GM21515 (cell line): ENCODE measurements around the gene VSTM4.

Experiments
- ATAC-seq: cut with Tn5 transposase; IDR thresholded peaks from one replicate; pipeline ENCODE4 v1.9.1; 2021; ENCODE audit not compliant: unreplicated experiment

VSTM4 gene

DNA sequence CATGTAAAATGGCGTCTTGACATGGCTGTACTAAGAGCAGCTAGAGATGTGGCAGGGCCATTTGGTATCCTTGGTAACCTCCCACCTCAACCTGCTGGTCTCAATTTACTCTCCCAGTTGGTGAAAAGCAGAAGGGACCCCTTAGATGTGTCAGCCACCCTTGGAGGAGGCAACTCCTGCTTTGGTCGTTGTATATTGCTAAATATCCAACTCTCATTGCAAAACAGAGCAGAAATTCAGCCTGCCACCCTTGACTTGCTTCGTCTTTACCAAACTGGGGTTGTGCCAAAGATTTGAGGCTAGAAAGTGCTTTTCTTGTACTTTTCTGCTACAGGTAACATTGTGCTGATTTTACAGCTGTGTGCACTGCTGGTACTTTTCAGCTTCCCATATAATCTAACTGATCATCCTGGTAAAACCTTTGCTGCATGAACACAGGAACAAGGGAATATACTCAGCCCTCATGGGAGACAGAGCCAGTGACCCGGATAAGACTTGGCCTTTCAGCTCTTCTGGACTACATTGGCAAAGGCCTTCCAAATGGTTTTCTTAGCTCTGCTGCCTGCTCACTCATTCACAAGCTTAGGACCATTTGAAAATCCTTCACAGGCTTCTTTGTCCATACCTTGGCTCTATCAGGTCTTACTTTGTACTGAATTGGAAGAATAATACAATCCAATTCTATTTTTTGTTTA lies 2.2 kb upstream of the VSTM4 start:
- ATAC-seq: no peak

- ATAC-seq: no peak
Observed at GRCh38 chr10:49116509-49117375, 1.4 kb upstream of the VSTM4 start.

DNA sequence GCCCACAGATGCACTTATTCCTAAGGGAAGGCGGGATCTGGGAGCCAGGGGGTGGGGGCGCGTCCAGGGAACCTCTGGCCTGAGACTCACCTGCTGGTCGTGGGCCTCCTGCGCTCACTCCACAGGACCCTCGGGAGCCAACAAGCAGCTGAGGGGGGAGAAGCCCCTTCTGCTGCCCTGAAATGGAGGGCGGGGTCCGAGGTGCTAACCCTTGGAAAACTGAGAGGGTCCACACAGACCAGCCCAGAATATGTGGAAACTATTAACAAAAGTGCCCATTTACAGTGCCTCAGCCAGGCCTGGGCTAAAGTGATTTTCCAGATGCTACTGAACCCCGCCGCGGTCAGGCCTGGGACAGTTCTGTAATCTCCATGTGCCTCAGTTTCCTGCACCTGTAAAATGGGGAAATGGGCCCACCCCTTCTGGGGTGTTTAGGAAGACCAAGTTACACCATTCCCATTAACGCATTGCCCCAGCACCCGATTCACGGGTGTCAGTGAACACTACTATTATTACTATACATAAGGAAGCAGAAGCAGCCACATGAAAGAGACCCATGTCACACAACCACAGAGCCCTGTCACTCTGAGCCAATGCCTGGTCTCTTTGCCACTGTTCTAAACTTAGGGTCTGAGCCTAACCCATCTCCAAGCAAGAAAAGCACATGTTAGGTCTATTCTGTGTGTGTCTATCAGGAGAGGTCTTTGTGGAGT lies 630 bp upstream of the VSTM4 start:
- ATAC-seq: no peak

DNA sequence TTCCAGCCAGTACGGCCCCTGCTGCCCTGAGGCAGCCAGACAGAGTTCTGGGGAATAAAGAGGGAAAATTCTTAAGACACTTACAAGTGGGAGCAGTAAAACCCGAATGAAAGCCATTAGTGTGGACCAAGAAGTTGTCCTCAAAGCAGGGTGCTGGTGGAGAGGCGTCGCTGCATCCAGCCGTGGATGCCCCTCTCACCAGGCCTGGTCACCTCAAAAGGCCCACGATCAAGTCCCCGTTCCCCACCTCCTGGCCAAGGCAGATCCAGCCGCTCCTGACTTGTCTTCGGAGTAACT lies 656 bp downstream of the VSTM4 start:
- ATAC-seq: no peak

DNA sequence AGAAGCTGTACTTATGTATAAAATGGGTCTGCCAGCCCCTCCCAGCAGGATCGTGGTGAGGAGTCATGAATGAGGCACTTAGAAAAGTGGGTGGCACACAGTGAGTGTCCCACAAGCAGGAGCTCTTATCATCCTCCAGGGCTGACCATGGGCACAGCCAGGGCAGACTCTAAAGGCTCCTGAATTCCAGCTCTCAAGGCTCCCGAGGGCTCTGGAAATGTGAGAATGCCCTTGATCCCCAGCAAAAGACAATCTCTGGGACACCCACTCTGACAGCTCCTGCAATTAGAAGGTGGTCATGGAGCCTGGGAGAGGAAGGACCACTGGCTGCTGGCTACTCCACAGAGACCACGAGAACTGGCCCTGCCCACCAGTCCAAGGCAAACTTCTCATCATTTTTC lies 1.6 kb downstream of the VSTM4 start:
- no peak for ATAC-seq

DNA sequence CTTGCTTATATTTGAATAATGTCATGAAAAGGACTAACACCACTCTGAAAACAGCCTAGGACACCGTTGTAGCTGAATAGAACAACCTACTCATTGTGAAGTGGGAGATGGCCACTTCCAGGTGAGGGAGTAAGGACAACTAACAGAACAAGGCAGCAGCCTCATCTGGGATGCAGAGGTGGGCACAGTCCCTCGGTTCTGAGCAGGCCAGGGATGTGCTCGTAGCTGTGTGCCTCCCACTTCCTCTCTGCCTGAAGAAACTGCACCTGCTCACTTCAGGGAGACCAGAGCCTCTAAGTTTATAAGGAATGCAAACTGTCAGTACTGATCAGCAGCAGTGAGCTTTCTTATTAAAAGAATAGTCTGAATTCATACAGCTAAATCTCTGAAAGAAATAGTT lies 2.5 kb downstream of the VSTM4 start:
- ATAC-seq: no peak

DNA sequence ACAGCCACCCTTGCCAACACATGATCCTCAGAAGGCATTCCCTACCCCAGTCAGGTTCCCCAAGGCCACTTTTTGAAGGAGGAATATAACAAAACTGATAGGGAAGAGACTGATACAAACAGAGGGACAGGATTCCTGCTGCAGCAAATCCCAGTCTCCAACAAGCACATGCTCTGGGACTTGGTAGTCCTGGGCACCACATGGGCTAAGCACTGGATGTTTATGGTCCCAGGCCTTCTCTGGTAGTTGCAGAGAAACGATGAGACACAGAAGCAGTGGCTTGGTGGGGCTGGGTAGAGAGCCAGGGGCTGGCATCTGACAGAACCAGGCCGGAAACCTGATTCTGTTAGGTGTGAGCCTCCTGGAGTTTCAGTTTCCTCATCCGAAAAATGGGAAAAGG lies 3.2 kb downstream of the VSTM4 start:
- ATAC-seq: no peak

DNA sequence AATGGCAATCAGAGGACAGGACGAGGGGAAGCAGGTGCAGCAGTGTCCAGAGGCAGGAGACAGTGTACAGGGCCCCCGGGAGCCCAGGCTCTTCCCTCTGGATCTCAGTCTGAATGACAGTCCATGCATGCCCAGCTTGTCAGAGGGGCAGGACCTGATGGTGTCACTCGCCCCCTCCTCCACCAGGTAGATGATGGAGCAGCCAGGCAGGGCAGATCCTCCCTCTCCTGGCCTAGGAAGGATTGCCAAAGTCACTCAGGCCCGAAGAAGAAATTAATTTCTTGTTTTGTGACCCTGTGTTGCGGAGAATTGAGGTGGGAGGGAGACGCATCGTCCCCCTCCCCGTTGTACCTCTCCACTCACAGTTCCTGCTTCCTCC lies 4.0 kb downstream of the VSTM4 start:
- no peak for ATAC-seq

DNA sequence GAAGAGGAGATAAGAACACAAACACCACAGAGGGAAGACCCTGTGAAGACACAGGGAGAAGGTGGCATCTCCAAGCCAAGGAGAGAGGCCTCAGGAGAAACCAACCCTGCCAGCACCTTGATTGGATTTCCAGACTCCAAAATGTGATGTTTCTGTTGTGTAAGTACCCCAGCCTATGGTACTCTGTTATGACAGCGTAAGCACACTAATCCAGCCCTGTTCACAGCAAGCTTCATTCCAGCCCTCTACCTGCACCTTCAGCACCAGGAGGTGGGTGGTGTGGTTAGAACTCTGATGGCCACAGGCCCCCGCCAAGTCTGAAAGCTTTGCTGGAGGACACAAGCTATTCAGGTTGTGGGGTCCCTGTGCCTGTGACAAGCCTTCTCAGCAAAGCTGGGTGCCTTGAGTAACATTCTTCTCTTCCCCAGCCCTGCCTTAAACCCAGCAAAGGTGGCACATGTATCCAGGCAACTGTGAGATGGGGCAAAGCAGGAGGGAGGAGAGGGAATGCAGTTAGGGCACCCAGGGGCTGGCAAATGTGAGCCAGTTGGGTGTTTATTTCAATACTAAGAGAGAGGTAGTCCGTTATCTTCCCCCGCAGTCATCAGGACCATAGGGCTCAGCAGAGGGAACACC lies 4.5 kb downstream of the VSTM4 start:
- no peak for ATAC-seq

DNA sequence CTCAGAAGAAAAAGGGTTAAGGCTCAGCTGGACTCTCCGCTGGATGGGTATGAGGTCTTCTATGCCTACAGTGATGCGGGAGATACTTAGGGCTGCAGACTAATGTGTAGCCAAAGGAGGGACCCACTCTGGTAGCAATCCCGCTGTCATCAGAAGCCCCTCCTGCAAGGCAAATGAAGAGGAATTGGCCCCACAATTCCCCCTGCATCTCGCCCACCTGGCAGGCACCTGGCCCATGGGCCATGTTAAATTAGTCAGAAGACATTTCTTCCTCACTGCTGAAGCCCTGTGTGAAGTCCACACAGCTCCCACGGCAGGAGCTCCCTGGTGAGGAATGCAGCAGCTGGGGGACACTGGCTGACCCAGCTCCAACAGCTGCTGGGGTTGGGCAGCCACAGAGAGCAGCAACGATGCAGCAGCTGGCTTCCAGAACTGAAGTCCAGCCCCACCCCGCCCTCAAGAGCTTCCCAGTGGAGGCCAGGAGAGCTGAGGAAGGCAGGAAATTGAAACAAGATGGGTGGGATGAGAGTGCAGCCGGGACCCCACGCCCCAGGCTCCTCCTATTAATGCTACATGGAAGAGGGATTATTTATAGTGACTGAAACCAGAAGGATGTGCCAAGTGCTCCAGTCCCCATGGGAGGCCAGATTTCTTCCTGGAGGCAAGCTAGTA lies 5.5 kb downstream of the VSTM4 start:
- no peak for ATAC-seq

- no peak for ATAC-seq
Observed at GRCh38 chr10:49108656-49109055, 6.7 kb downstream of the VSTM4 start.

DNA sequence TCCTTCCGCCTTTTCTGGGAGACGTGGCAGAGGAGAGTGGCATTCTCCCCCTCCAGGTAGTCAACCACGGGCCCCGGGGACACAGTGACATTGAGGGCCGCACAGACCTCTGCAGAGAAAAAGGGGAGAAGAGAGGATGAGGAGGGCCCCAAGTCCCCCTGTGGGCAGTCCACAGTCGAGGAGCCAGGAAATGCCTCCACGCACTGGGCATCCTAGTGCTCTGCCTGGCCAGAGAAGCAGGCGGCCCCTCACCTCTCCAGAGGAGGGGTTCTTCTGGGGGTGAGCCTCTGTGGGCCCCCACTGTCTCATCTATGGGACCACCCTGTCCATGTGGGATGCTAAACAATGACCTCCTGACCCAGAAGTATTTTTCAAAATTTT lies 7.4 kb downstream of the VSTM4 start:
- no peak for ATAC-seq

GRCh38 chr10:49107111-49107886 lies 8.0 kb downstream of the VSTM4 start:
- no peak for ATAC-seq

DNA sequence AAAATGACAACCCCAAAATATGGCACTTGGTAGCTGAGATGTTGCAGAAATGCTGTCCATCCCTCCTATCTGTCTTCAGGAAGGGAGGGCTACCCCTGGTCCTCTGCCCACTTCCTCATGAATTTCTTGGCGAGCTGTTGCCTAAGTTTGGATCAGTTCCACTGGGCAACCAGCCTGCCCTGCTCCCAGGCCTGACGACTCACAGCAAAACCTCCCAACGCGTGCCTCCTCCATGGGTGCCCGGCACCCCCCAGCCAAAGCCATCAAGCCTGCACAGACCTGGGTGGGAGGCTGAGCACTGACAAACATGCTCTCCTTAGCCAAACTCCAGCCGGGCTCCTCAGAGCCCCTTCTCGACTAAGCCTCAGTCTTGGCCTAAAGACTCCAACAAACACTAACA lies 8.9 kb downstream of the VSTM4 start:
- ATAC-seq: no peak

- ATAC-seq: no peak
Observed at GRCh38 chr10:49105076-49105475, 10.2 kb downstream of the VSTM4 start.

DNA sequence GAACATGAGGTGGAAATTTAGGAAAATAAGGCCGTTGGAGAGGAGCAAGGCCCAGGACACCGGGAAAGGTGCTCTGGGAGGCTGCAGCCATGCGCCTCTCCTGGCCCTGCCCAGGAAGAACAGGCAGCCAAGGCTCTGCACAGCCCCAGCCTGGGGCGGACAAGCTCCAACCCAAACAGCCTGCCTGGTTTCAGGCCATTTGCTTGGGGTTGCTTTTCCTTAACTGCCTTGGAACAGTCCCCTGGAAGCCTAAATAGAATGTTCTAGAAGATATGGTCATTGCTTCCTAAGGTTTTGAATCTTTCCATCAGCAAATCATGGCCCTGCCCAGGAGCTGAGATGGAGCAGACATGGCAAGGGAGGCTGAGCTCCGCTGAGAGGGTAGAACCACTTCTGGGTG lies 11.0 kb downstream of the VSTM4 start:
- no peak for ATAC-seq

DNA sequence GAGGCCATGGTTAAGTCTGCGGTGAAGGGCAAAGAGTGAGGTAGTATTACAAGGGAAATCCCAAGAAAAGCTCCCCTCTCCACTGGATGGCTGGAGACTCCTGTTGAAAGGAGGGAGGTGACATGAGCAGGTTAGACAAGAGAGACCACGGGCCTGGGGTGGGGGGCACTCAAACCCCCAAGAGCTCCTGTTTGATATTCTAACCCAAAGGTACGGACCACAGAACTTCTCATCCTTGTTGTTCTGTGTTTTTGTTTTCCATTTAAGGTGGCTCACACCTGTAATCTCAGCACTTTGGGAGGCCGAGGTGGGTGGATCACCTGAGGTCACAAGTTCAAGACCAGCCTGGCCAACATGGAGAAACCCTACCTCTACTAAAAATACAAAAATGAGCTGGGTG lies 11.6 kb downstream of the VSTM4 start:
- no peak for ATAC-seq

DNA sequence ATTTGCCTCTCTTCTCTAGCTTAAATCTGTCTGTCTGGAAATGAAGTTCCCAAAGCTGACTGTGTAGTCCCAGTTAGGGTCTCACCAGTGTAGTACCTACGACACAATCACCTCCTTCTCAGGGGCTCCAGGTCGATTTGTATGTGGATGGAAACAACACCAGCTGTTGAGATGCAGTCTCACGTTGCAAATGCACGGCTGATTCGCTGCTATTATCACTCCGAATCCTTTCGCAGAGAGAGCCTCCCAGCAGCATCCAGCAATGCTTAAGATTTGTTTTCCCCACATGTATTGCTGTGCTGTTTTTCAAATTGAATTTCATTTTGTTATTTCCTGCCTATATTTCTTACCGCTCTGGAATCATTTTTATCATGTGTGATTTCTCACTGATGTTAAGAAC lies 16.3 kb downstream of the VSTM4 start:
- ATAC-seq: no peak

GRCh38 chr10:49096890-49097445 lies 18.4 kb downstream of the VSTM4 start:
- ATAC-seq: no peak

GRCh38 chr10:49094646-49095045 lies 20.7 kb downstream of the VSTM4 start:
- no peak for ATAC-seq
